Measurements from ENCODE around the gene SH3BGR.

DNA sequence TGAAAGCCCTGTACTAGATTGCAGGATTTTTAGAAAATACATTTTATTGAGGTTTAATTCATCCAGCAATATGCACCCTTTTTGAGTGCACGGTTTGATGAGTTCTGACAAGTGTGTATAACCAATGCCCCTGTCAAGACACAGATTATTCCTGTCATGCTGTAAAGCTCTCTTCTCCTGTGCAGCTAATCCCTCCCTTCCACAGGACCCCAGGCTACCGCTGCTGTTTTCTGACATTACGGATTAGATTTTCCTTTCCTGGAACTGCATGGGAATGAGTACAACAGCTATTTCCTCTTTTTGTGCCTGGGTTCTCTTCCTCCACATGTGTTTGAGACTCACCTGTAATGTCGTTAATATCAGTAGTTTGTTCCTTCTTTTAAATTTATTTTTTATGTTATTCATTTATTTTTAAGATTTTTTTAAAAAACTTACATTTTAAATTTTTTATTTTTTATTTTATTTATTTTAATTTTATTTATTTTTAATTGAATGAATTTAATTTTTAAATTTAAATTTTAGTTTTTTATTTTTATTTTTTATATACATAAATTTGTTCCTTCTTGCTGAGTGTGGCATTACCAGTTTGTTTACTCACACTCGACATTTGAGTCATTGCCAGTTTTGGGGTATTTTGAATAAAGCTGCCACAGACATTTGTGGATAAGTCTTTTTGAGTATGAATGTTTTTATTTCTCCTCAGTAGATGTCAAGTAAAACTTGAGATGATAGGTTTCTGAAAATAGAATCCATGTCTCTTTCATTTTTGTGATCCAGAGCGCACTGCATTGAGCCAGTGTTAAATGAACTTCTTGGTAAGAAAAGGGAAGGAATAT, 82.0 kb downstream of the SH3BGR start:
- no peak for TF ChIP-seq GATA2 (IDR thresholded peaks at IDR 0.05; ENCODE audit: low read depth, low read length)
- TF ChIP-seq GATA3 (IDR thresholded peaks at IDR 0.05; ENCODE audit: low read depth, low read length): no peak
